ENCODE data around the gene NRDE2. TPM values are rescaled to one million over a fixed set of nuclear protein-coding genes. Genes with fewer than 3 reads are reported as not detected.

NRDE2 gene
- total and polyA plus RNA-seq, 2 donors from 2014 or later: 7.0 to 27.9 TPM

GRCh38 chr14:90275458-90275814 lies 56.3 kb downstream of the NRDE2 start:
- Histone ChIP-seq H3K27ac (ENCODE audit: low read depth in 2 of 2, low read length in 2 of 2) (no peak overlapping the region), H3K4me1 (ENCODE audit: control insufficient read depth in 2 of 3, insufficient read depth in 2 of 3, low read depth in 1 of 3, low read length in 3 of 3) (peaks cover 0 to 3% (median 0%) of the 10 kb centered on the region in 3 donors), H3K36me3 (ENCODE audit: control insufficient read depth in 2 of 3, insufficient read depth in 3 of 3, low read length in 3 of 3) (peaks cover 3 to 31% (median 29%) of the 10 kb centered on the region in 3 donors), H3K9ac (ENCODE audit: low read length in 3 of 3) (no peak overlapping the region), H3K27me3 (ENCODE audit: control insufficient read depth, insufficient read depth, low read length) (no peaks in the 10 kb centered on the region), H3K9me3 (ENCODE audit: control insufficient read depth in 2 of 3, insufficient read depth in 1 of 3, low read length in 3 of 3) (no peaks in the 10 kb centered on the region), H3K4me3 (ENCODE audit: low read length in 3 of 3) (no peak overlapping the region)
- intact Hi-C loops (cut with DNase I): no loop called here
- TF ChIP-seq CTCF (IDR thresholded peaks at IDR 0.05; ENCODE audit: borderline replicate concordance, extremely low read depth, insufficient read depth): no peak
- FAIRE-seq: no peak
- DNase-seq: no peak

GRCh38 chr14:90274808-90275457 lies 56.8 kb downstream of the NRDE2 start:
- Histone ChIP-seq H3K27ac (ENCODE audit: low read depth in 2 of 2, low read length in 2 of 2) (no peak overlapping the region), H3K27me3 (ENCODE audit: control insufficient read depth, insufficient read depth, low read length) (no peaks in the 10 kb centered on the region), H3K9me3 (ENCODE audit: control insufficient read depth in 2 of 3, insufficient read depth in 1 of 3, low read length in 3 of 3) (no peaks in the 10 kb centered on the region), H3K4me3 (ENCODE audit: low read length in 3 of 3) (no peak overlapping the region), H3K36me3 (ENCODE audit: control insufficient read depth in 2 of 3, insufficient read depth in 3 of 3, low read length in 3 of 3) (peaks cover 3 to 33% (median 31%) of the 10 kb centered on the region in 3 donors), H3K4me1 (ENCODE audit: control insufficient read depth in 2 of 3, insufficient read depth in 2 of 3, low read depth in 1 of 3, low read length in 3 of 3) (peaks cover 0 to 3% (median 0%) of the 10 kb centered on the region in 3 donors), H3K9ac (ENCODE audit: low read length in 3 of 3) (no peak overlapping the region)
- intact Hi-C loops (cut with DNase I): no loop called here
- no peak for TF ChIP-seq CTCF (IDR thresholded peaks at IDR 0.05; ENCODE audit: borderline replicate concordance, extremely low read depth, insufficient read depth)
- DNase-seq: no peak
- no peak for FAIRE-seq

- DNase-seq (no peak), FAIRE-seq (no peak)
- no peak for TF ChIP-seq CTCF (IDR thresholded peaks at IDR 0.05; ENCODE audit: borderline replicate concordance, extremely low read depth, insufficient read depth)
- H3K9ac ChIP-seq (ENCODE audit: low read length in 3 of 3): no peak overlapping the region
- H3K27me3 ChIP-seq (ENCODE audit: control insufficient read depth, insufficient read depth, low read length): no peaks in the 10 kb centered on the region
- H3K36me3 ChIP-seq (ENCODE audit: control insufficient read depth in 2 of 3, insufficient read depth in 3 of 3, low read length in 3 of 3): peaks cover 3 to 36% (median 34%) of the 10 kb centered on the region in 3 donors
- intact Hi-C loops (cut with DNase I): no loop called here
- peaks cover 0 to 3% (median 0%) of the 10 kb centered on the region in 3 donors for H3K4me1 ChIP-seq (ENCODE audit: control insufficient read depth in 2 of 3, insufficient read depth in 2 of 3, low read depth in 1 of 3, low read length in 3 of 3)
- no peaks in the 10 kb centered on the region for H3K9me3 ChIP-seq (ENCODE audit: control insufficient read depth in 2 of 3, insufficient read depth in 1 of 3, low read length in 3 of 3)
- H3K4me3 ChIP-seq (ENCODE audit: low read length in 3 of 3): no peak overlapping the region
- no peak overlapping the region for H3K27ac ChIP-seq (ENCODE audit: low read depth in 2 of 2, low read length in 2 of 2)
Measured at GRCh38 chr14:90274019-90274418, 57.7 kb downstream of the NRDE2 start.
